GM18498 (cell line): Measurements from ENCODE around the gene NRXN3.

Experiments used
- ATAC-seq: cut with Tn5 transposase; IDR thresholded peaks from one replicate; pipeline ENCODE4 v1.9.1; 2021; ENCODE audit warnings: mild to moderate bottlenecking, moderate library complexity; ENCODE audit not compliant: unreplicated experiment

Gene NRXN3

DNA sequence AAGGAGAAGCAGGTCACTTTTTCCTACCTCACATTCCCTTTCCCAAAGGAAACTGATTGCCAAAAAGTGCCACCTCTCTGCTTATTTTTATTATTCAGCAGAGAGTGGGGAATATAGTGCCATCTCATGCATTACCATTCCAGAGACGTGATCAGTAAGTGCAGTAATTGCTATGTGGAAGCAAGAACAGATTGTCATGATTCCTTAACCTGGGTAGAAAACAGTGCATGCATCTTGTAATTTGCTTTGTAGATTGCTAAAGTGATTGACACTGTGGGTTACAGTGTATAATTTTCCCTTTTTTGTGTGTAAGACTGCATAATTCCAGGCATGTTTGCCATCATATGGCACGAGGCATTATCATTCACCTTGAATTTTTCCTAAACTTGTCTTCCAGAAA, 1708.6 kb downstream of the NRXN3 start:
- no peak for ATAC-seq

DNA sequence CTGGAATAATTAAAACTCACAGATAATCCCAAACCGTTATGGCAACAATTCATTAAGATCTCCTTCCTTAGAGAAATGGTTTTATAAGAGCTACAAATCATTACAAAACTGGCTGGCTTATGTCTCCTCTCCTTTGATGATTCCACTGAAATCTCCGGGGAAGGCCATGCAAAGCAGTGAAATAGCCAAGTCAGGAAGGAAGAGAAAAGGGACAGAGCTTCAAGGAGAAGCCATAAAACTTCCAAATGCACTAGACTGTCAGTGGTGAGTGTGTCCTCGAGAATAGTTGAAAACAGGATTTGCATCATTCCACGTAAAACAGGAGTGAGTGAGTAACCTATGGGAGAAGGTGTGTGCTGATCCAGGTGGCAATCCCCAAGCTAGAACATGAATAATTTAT, 1711.1 kb downstream of the NRXN3 start:
- no peak for ATAC-seq

- ATAC-seq = no peak
Measured at GRCh38 chr14:79890527-79890926, 1720.4 kb downstream of the NRXN3 start.

GRCh38 chr14:79896009-79896408, 1725.8 kb downstream of the NRXN3 start:
- no peak for ATAC-seq

DNA sequence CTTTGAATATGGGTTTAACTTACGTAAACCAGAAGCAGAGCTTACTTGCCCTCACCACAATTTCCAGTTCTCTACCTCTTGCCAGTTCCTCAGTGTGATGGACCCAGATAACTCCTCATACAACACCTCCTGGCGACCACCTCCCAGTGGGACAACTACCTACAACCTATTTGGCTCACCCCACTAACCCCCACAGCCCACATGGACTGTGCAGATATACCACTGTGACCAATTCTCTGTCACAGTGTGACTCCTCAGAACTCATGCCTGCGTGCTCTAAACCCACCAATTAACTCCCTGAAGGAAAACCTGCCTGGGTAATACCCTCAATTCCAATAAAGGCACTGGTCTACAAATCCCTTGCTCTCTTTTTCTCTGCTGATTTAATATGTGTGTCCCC, 1729.4 kb downstream of the NRXN3 start:
- no peak for ATAC-seq

- no peak for ATAC-seq
Measured at GRCh38 chr14:79904497-79904896, 1734.3 kb downstream of the NRXN3 start.

GRCh38 chr14:79906994-79907393, 1736.8 kb downstream of the NRXN3 start:
- ATAC-seq = no peak

- ATAC-seq = no peak
Measured at GRCh38 chr14:79910086-79910485, 1739.9 kb downstream of the NRXN3 start.

DNA sequence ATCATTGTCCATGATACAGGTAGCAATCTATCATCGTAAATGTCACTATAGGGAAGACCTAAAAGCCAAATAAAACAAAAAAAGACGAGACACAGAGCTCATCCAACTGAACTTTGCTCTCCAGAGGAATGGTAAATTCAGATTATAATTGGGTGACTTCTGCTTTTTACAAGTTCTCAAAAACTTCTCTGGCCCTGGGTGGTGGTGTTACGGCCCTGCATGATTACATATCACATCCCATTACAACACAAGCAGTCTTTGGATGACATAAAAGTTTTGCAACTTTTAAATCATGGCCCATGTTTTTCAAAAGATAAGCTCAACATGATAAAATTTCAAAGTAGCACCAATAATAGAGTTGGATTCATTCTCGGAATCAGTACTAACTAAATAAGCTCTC, 1741.6 kb downstream of the NRXN3 start:
- ATAC-seq = no peak

DNA sequence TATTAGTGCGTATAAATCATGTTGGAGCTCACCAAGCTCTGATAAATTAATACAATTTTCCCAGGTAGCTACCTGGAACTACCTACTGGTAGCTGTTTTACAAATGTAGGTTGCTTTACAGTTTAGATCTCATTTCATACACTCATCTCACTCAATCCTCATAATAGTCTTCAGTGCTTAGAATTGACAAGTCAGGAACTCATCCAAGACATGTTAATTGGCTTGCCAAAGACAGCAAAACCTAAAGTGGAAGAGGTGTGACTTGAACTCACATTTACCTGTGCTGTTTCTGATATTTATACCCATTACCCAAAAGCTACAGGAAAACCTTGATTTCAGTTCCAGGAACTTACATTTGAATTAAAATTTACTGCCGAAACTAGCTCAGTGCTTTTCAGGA, 1744.4 kb downstream of the NRXN3 start:
- ATAC-seq = no peak

GRCh38 chr14:79915406-79915805, 1745.2 kb downstream of the NRXN3 start:
- no peak for ATAC-seq

- no peak for ATAC-seq
Measured at GRCh38 chr14:79916281-79916680, 1746.1 kb downstream of the NRXN3 start.

- ATAC-seq = no peak
Measured at GRCh38 chr14:79916892-79917291, 1746.7 kb downstream of the NRXN3 start.
